HepG2 (cell line): ENCODE measurements around the gene METTL13. TPM values are rescaled to one million over a fixed set of nuclear protein-coding genes. Genes with fewer than 3 reads are reported as not detected.
A peak's percentile ranks its signal among the peaks of the same experiment; 100 is the strongest.

Source experiments
- BRCA1 ChIP-seq: sonication (generic); formaldehyde crosslinking; IDR thresholded peaks from 2 replicates; pipeline ENCODE4 v1.4.0; 2020; ENCODE audit warnings: missing genetic modification reagents
- MAFF ChIP-seq: IDR thresholded peaks from 2 replicates; pipeline ENCODE4 v1.6.1; 2011; ENCODE audit warnings: low read depth, low read length, improper control_type of control experiment
- MXI1 ChIP-seq: IDR thresholded peaks from 3 replicates; pipeline ENCODE4 v1.6.1; 2012; ENCODE audit warnings: low read depth, low read length, inconsistent platforms, borderline replicate concordance
- NCOR1 ChIP-seq: fragments of 200-600 bp; sonication (generic); IDR thresholded peaks from 2 replicates; pipeline ENCODE4 v1.7.0; 2017; ENCODE audit warnings: antibody characterized with exemption, low read length, borderline replicate concordance
- NFRKB ChIP-seq: fragments of 450-650 bp; IDR thresholded peaks from 2 replicates; pipeline ENCODE4 v1.6.1; 2017
- TBL1XR1 ChIP-seq: fragments of 150-350 bp; IDR thresholded peaks from 2 replicates; pipeline ENCODE4 v1.6.1; 2014; ENCODE audit warnings: borderline replicate concordance, low read length; ENCODE audit not compliant: partially characterized antibody
- TCF7L2 ChIP-seq: IDR thresholded peaks from 2 replicates; pipeline ENCODE4 v1.6.1; 2011; ENCODE audit warnings: mild to moderate bottlenecking, low read depth, low read length, moderate library complexity
- THYN1 ChIP-seq: sonication (generic); formaldehyde crosslinking; IDR thresholded peaks from 2 replicates; pipeline ENCODE4 v1.8.1; 2023; ENCODE audit warnings: low read depth, mild to moderate bottlenecking, moderate library complexity, missing genetic modification reagents, borderline replicate concordance
- ZBTB42 ChIP-seq: sonication (generic); formaldehyde crosslinking; IDR thresholded peaks from 2 replicates; pipeline ENCODE4 v1.5.0; 2020; ENCODE audit warnings: mild to moderate bottlenecking, missing genetic modification reagents
- ZHX1 ChIP-seq: sonication (generic); formaldehyde crosslinking; IDR thresholded peaks from 2 replicates; pipeline ENCODE4 v1.8.1; 2022; ENCODE audit warnings: low read depth, mild to moderate bottlenecking, missing genetic modification reagents
- ZMYM3 ChIP-seq: sonication (generic); formaldehyde crosslinking; IDR thresholded peaks from 2 replicates; pipeline ENCODE4 v1.5.1; 2020; ENCODE audit warnings: mild to moderate bottlenecking, missing genetic modification reagents
- ZNF274 ChIP-seq: sonication (generic); formaldehyde crosslinking; IDR thresholded peaks from 2 replicates; pipeline ENCODE4 v1.5.1; 2020; ENCODE audit warnings: mild to moderate bottlenecking, missing genetic modification reagents
- ZNF432 ChIP-seq: sonication (generic); formaldehyde crosslinking; IDR thresholded peaks from 2 replicates; pipeline ENCODE4 v1.5.0; 2020; ENCODE audit warnings: missing genetic modification reagents, mild to moderate bottlenecking, borderline replicate concordance
- ZNF543 ChIP-seq: sonication (generic); formaldehyde crosslinking; IDR thresholded peaks from 2 replicates; pipeline ENCODE4 v1.4.0; 2020; ENCODE audit warnings: mild to moderate bottlenecking, missing genetic modification reagents
- ZNF670 ChIP-seq: sonication (generic); formaldehyde crosslinking; IDR thresholded peaks from 2 replicates; pipeline ENCODE4 v1.8.0; 2022; ENCODE audit warnings: mild to moderate bottlenecking, missing genetic modification reagents, borderline replicate concordance
- ZNF878 ChIP-seq: sonication (generic); formaldehyde crosslinking; IDR thresholded peaks from 2 replicates; pipeline ENCODE4 v1.8.1; 2023; ENCODE audit warnings: mild to moderate bottlenecking, missing genetic modification reagents, moderate library complexity
- polyA plus RNA-seq, 8 experiments: library from polyadenylated mRNA; depleted of rRNA in 3 of 8; stranded (reverse) in 7 of 8; unstranded in 1 of 8; fragments of >200 nt; fragmentation: Illumina TruSeq in 4 of 8; extraction: Trizol in 4 of 8; gene quantifications; 2 replicates each; pipeline versions ENCODE4 v1.2.1 to v1.2.3, GENCODE V29; 2011 to 2016; ENCODE audit warnings: low read depth in 4 of 8, missing spikeins in 1 of 8, mixed read lengths in 1 of 8; ENCODE audit not compliant: insufficient read depth in 1 of 8
- total RNA-seq, 5 experiments: library from RNA; depleted of rRNA; stranded (reverse); fragments of >200 nt; fragmentation: Illumina TruSeq; extraction: Trizol; gene quantifications; 2 replicates each; pipeline ENCODE4 v1.2.3, GENCODE V29; 2016; ENCODE audit warnings: low read depth in 1 of 5
- TF ChIP-seq, protein P1 (sequence below): sonication (generic); formaldehyde crosslinking; IDR thresholded peaks from 2 replicates; pipeline ENCODE4 v1.4.0; 2020; ENCODE audit warnings: missing genetic modification reagents
- TF ChIP-seq, protein P2 (sequence below): sonication (generic); formaldehyde crosslinking; IDR thresholded peaks from 2 replicates; pipeline ENCODE4 v1.8.1; 2023; ENCODE audit warnings: mild to moderate bottlenecking, inconsistent platforms, moderate library complexity, missing genetic modification reagents, borderline replicate concordance
- TF ChIP-seq, protein P3 (sequence below): sonication (generic); formaldehyde crosslinking; IDR thresholded peaks from 2 replicates; pipeline ENCODE4 v1.9.0; 2021; ENCODE audit warnings: missing genetic modification reagents, borderline replicate concordance
- TF ChIP-seq, protein P4 (sequence below): sonication (generic); formaldehyde crosslinking; IDR thresholded peaks from 2 replicates; pipeline ENCODE4 v1.8.1; 2022; ENCODE audit warnings: mild to moderate bottlenecking, missing genetic modification reagents

The METTL13 gene
- total and polyA plus RNA-seq, 2 of the 13 experiments (the other 11 are each of a cell fraction or from before 2014, with no cell fraction given), result 18.6 to 22.8 TPM

- TF ChIP-seq ZBTB42 (CRISPR knock-in tag) (no peak), ZNF432 (CRISPR knock-in tag) (no peak), MXI1 (peak; percentile 84; the same call in 1 of the 3 replicates), ZHX1 (CRISPR knock-in tag) (no peak), THYN1 (no peak), ZNF274 (CRISPR knock-in tag) (no peak; the same call in 1 of the 2 replicates), TBL1XR1 (peak; percentile 75), TCF7L2 (no peak), MAFF (no peak), BRCA1 (no peak), ZNF670 (CRISPR knock-in tag) (no peak), NFRKB (no peak), NCOR1 (no peak; the same call in 1 of the 2 replicates), ZMYM3 (no peak; the same call in 1 of the 2 replicates), ZNF878 (CRISPR knock-in tag) (no peak), ZNF543 (0 out of 2 replicates have a peak, but pooled peaks have one; percentile 39)
- TF ChIP-seq, protein P1, sequence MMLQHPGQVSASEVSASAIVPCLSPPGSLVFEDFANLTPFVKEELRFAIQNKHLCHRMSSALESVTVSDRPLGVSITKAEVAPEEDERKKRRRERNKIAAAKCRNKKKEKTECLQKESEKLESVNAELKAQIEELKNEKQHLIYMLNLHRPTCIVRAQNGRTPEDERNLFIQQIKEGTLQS (CRISPR knock-in tag), result no peak; the same call in 1 of the 2 replicates
- TF ChIP-seq, protein P2, sequence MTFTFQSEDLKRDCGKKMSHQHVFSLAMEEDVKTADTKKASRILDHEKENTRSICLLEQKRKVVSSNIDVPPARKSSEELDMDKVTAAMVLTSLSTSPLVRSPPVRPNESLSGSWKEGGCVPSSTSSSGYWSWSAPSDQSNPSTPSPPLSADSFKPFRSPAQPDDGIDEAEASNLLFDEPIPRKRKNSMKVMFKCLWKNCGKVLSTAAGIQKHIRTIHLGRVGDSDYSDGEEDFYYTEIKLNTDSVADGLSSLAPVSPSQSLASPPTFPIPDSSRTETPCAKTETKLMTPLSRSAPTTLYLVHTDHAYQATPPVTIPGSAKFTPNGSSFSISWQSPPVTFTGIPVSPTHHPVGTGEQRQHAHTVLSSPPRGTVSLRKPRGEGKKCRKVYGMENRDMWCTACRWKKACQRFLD, result 0 out of 2 replicates have a peak, but pooled peaks have one; percentile 20
- TF ChIP-seq, protein P3, sequence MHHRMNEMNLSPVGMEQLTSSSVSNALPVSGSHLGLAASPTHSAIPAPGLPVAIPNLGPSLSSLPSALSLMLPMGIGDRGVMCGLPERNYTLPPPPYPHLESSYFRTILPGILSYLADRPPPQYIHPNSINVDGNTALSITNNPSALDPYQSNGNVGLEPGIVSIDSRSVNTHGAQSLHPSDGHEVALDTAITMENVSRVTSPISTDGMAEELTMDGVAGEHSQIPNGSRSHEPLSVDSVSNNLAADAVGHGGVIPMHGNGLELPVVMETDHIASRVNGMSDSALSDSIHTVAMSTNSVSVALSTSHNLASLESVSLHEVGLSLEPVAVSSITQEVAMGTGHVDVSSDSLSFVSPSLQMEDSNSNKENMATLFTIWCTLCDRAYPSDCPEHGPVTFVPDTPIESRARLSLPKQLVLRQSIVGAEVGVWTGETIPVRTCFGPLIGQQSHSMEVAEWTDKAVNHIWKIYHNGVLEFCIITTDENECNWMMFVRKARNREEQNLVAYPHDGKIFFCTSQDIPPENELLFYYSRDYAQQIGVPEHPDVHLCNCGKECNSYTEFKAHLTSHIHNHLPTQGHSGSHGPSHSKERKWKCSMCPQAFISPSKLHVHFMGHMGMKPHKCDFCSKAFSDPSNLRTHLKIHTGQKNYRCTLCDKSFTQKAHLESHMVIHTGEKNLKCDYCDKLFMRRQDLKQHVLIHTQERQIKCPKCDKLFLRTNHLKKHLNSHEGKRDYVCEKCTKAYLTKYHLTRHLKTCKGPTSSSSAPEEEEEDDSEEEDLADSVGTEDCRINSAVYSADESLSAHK (CRISPR knock-in tag), result no peak
- TF ChIP-seq, protein P4, sequence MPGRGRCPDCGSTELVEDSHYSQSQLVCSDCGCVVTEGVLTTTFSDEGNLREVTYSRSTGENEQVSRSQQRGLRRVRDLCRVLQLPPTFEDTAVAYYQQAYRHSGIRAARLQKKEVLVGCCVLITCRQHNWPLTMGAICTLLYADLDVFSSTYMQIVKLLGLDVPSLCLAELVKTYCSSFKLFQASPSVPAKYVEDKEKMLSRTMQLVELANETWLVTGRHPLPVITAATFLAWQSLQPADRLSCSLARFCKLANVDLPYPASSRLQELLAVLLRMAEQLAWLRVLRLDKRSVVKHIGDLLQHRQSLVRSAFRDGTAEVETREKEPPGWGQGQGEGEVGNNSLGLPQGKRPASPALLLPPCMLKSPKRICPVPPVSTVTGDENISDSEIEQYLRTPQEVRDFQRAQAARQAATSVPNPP (CRISPR knock-in tag), result peak; percentile 42; the same call in 1 of the 2 replicates
These were observed at the start of gene METTL13 (continued) for GRCh38 chr1:171781176-171781875.
